ENCODE measurements around the gene HIF1AN.

HIF1AN gene

DNA sequence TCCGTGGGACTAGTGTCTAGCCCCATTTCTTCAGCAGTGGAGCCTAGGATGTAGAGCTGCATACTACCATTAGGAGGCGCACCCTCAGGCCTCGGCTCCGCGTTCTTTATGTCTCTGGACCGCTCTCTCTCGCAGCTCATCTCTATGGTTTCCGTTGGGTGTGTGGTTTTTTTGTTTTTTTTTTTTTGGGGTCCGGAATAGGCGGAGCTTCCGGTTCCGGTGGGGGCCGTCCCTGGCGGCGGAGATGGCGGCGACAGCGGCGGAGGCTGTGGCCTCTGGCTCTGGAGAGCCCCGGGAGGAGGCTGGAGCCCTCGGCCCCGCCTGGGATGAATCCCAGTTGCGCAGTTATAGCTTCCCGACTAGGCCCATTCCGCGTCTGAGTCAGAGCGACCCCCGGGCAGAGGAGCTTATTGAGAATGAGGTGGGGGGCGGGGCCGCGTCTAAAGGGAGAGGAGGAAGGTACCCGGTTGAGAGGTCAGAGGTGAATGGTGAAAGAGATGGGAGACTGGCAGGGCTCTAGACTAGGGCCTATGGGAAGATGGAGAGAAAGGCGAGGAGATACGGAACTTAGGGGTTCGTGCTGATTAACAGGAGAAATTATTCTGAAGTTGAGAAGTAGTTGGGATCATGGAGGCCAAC, at the start of gene HIF1AN:
TSS of gene HIF1AN (plus strand) at position 229 of the 639 bp plus-strand sequence. CDS start at position 245, 16 bp downstream.
- peak; percentile 86 for DNase-seq

DNA sequence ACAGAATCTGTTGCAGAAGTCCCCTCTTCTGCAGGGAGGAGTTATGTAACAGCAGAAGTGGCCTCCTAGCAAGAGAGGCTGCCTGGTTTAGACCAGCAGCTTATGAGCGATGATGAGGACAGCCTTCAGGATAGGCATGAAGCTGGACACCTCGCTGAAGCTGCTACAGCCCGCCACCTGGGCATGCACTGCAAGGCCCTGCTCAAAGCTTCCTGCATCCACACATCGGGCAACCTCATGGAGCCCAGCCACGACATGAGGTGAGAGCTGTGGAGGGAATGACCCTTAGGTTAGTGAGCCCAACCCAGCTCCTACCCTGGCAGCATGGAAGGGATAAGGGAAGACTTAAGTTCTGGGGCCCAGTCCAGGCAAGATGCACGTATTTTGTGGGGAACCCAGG, 48.2 kb upstream of the HIF1AN start:
- no peak for DNase-seq

- DNase-seq: no peak
Measured at GRCh38 chr10:100489396-100489795, 46.3 kb upstream of the HIF1AN start.

- no peak for DNase-seq
Measured at GRCh38 chr10:100490531-100490930, 45.2 kb upstream of the HIF1AN start.

GRCh38 chr10:100496567-100496966, 39.2 kb upstream of the HIF1AN start:
- no peak for DNase-seq

- no peak for DNase-seq
Measured at GRCh38 chr10:100498059-100498458, 37.7 kb upstream of the HIF1AN start.

- no peak for DNase-seq
Measured at GRCh38 chr10:100501423-100501822, 34.3 kb upstream of the HIF1AN start.

- DNase-seq: no peak
Measured at GRCh38 chr10:100502926-100503494, 32.7 kb upstream of the HIF1AN start.

GRCh38 chr10:100504096-100504495, 31.6 kb upstream of the HIF1AN start:
- DNase-seq: no peak

GRCh38 chr10:100505164-100505563, 30.6 kb upstream of the HIF1AN start:
- no peak for DNase-seq

DNA sequence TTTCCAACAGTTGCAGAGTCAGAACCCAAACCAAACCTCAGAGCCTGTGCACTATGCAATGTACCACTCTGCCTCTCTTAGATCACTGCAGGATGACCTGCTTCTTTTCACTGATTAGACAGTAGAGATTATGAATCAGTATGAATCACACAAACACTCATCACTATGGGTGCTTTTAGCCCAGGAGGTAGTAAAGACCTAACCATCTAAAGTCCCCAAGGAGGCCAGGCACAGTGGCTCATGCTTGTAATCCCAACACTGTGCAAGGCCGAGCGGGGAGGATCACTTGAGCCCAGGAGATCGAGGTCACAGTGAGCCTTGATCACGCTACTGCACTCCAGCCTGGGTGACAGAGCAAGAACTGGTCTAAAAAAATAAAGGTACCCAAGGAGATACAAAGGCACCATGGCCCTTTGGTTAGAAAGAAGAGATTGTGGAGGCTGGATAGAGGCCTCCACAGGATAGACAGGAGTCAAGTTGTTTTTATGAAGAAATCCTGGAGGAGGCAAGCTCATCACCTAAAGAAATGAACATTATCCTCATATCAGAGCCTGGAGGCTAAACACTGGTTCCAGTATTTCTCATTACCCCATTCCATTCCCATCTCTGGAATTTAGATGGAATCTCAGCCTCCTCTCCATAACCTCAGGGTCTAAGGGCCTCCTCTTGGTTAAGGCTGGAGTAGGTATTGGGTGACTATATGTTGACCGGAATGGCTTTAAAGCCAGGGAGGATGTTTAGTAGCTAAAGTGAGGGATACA, 29.0 kb upstream of the HIF1AN start:
- DNase-seq: no peak

- DNase-seq: no peak
Measured at GRCh38 chr10:100507357-100507732, 28.4 kb upstream of the HIF1AN start.

GRCh38 chr10:100508266-100508665, 27.5 kb upstream of the HIF1AN start:
- no peak for DNase-seq

GRCh38 chr10:100508691-100509150, 27.0 kb upstream of the HIF1AN start:
- no peak for DNase-seq

DNA sequence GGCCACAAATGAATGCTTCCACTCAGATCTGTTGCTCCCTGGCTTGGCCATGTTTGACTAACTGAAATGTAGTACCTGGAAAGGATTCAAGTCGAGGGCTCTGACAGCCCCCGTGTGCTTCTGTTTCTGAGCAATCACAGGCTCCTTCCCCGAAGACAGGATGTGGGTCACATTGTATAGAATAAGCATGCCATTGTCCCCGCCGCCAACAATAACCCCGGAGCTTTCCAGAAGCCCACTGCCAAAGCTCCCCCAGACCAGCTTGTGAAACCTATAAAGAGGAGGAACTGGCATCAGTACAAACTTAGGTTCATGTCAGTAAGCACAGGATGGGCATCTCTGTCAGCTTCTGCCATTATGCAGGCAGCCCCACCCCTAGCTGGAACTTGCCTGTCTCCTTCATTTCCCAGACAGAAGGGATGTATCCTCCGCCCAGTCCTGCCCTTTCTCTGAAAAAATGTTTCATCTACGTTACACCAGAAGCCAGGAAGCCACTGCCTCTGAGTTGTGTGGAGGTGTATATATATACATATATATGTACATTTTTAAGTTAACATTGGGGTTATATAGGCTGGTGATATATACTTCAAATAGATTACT, 26.4 kb upstream of the HIF1AN start:
- DNase-seq: peak; percentile 77

- peak; percentile 76 for DNase-seq
Measured at GRCh38 chr10:100510533-100511308, 25.0 kb upstream of the HIF1AN start.

DNA sequence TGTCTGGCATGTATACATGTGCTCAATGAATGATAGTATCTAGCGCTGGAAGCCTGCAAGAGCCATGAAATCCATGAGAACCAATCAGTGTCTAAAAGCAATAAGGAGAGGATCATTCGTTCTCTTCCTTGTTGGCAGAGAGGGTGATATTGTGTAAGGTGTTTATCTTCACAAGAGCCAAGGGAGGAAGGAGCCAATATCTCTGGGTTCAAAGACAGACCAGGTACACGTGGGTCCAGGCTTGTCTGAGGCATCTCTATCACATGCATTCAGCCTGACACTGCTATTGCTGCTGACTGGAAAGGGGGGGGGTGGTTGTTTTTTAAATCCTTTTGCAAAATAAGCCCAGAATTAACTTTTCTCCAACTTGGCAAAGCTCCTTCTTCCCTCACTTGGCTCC, 20.1 kb upstream of the HIF1AN start:
- no peak for DNase-seq

GRCh38 chr10:100516847-100517246, 18.9 kb upstream of the HIF1AN start:
- DNase-seq: no peak

- peak; percentile 77 for DNase-seq
Measured at GRCh38 chr10:100518761-100519241, 16.9 kb upstream of the HIF1AN start.

GRCh38 chr10:100519311-100520051, 16.3 kb upstream of the HIF1AN start, which contains the start of gene SEC31B:
Gene SEC31B (minus strand): TSS chr10:100519861. CDS start chr10:100516952, 2,909 bp downstream.
- no peak for DNase-seq

DNA sequence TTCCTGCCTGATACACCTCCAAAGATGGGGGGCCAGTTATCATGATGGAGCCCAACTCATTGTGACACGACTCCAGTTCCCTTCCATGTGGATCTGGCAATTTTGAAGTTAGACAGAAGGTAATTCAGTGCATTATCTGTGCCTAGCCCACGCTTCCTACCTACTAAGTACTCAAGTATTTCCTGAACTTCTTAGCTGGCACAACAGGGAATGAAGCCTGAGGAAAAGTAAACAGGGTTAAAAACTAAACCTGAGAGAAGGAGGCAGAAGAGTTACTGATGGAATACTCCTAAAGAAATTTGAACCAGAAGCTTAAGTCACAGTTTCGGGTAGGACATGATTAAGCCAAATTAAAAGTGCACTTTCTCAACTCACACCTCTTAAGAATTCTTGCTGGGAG, 14.9 kb upstream of the HIF1AN start:
- DNase-seq: no peak

Data from activated CD8-positive, alpha-beta memory T cell treated with anti-CD3 and anti-CD28 coated beads, Interleukin-2, amount 50 U/mL, for 48 hours (primary cell).